ENCODE measurements around the gene ABHD10.

The ABHD10 gene

DNA sequence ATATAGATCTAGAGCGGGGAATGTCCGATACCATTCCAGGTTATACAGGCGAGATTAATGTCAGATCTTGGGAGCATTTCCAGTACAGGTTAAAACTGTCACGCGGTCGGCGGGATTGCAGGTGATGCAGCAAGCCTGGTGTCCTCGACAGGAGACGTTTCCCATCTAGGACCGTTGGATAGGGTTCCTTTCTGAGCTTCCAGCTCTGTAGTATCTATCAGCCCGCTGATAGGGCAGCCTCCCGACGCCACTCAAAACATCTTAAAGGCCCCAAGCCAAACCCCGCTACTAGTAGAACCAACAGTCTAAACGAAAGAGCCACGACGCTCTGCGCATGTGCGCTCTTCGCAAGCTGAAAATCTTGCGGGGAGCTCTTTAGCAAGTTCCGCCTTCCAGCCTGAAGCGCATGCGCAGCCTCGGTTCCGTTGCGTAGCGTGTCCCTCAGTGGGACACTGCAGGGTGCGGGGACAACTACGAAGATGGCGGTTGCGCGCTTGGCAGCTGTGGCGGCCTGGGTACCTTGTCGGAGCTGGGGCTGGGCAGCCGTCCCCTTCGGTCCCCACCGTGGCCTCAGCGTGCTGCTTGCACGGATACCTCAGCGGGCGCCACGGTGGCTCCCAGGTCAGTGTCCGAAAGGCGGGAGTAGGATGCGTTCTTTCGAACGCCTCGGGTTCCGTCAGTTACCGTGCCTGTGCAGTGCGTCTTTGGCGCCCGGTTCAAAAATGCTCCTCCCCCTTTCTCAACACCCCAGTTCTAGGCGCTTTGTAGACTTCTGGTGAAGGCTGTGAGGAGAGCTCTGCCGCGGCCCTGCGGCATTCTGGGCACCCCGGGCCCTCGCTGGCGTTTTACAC, at the start of gene ABHD10:
ABHD10 (plus strand) TSS at position 444 of the 851 bp plus-strand sequence; CDS start at position 480, 36 bp downstream.
- peak; percentile 95 for DNase-seq

GRCh38 chr3:111929484-111929883, 49.3 kb upstream of the ABHD10 start:
- no peak for DNase-seq

GRCh38 chr3:111932946-111933345, 45.9 kb upstream of the ABHD10 start:
- no peak for DNase-seq

GRCh38 chr3:111936191-111936841, 42.5 kb upstream of the ABHD10 start:
- DNase-seq, result no peak

GRCh38 chr3:111936967-111937366, 41.9 kb upstream of the ABHD10 start:
- no peak for DNase-seq

DNA sequence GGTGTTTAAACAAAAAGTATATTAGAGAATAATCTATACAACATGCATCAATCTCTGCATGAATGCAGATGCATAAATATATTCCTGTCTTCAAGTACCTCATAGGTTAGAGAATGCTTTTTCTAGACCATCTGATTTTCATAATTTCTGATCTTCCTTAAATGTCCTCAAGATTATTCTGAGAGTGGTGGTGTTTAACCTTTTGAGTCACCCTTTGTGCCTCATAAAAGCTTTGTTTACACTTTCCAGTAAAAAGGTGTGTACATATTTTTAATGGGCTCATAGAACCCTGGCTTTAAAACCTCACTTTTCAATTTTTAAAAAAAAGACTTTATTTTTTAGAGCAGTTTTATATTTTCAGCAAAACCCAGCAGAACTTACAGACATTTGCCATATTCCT, 41.0 kb upstream of the ABHD10 start:
- no peak for DNase-seq

DNA sequence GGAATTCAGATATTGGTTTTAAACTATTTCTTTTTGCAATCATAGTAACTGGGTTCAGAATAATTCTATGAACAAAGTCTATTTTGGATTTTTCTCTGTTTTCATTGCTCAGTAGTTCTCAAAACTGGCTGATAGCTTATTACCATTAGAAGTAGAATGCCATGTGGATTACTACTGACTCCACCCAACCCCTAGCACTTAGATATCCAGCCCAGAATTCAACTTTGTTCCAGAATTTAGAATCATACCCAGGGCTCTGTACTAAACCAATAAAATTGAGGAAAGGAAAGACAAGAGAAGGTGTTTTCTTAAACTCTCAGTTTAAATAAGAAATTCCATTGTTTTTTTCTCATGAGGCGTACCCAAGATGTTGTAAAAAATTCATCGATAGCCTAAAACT, 39.0 kb upstream of the ABHD10 start:
- DNase-seq, result no peak

- DNase-seq, result no peak
Observed at GRCh38 chr3:111943533-111943932, 35.3 kb upstream of the ABHD10 start.

DNA sequence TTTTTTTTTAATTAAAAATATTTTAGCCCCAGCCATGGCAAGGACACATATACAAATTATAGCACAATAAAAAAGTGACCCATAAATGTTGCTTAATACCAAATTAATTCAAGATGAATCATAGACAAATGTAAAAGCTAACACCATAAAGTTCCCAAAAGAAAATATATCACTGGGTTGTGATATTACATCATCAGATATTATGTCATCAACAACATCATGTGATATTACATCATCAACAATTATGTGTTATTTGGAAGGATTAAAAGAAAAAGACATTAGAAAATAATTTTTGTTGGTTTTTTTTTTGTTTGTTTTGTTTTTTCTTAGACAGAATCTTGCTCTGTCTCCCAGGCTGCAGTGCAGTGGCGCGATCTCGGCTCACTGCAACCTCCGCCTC, 34.5 kb upstream of the ABHD10 start:
- no peak for DNase-seq

- DNase-seq, result no peak
Observed at GRCh38 chr3:111947231-111947630, 31.6 kb upstream of the ABHD10 start.

DNA sequence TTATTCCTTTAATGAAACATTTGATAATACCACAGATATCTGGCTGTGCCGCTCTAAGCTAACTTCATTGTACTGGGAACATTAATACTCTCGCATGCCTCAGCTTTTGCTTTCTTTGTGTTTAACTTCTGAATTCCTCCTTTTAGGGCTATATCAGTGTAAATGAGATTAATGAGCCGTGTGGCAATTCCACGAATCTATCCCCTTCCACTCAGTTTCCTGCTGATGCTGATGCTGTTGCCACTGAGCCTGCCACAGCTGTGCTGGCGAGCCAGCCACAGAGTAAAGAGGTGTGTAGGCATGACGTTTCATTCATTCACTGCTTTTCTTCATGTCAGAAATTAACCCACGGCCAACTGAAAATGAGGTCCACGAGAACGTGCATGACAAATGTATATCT, 30.0 kb upstream of the ABHD10 start:
- no peak for DNase-seq

DNA sequence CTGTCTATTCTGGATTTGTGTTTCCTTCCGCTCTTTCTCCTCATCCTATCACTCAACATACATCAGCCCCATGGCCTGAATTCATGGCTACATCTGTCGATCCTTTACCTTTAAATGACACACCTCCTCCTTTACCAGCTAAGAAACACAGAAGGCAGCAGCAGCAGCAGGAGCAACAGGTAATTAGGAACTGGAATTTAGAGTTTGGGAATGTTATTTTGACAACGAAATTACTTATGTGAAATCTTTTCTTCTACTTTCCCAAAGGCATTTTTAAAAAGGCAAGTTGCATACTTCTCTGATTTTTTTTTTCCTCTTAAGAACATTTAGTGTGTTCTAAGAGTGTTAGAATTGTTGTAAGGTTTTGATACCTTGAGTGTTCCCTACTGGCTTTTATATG, 29.1 kb upstream of the ABHD10 start:
- no peak for DNase-seq

DNA sequence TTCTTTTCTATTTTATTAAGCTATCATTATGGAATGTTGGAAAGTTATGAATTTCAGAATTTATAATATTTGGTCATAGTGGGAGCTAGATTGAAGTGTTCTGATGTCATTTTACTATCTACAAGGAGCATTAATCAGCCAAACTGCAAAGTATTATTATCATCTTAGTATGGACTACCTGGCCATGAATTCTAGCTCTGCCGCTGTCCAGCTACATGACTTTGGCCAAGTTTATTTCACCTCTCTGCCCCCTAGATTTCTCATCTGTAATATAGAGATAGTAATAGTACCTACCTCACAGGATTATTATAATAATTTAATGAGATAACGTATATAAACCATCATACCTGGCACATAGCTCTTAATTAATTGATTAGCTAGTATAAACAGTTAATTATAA, 27.8 kb upstream of the ABHD10 start:
- no peak for DNase-seq

GRCh38 chr3:111952086-111952485, 26.7 kb upstream of the ABHD10 start:
- no peak for DNase-seq

DNA sequence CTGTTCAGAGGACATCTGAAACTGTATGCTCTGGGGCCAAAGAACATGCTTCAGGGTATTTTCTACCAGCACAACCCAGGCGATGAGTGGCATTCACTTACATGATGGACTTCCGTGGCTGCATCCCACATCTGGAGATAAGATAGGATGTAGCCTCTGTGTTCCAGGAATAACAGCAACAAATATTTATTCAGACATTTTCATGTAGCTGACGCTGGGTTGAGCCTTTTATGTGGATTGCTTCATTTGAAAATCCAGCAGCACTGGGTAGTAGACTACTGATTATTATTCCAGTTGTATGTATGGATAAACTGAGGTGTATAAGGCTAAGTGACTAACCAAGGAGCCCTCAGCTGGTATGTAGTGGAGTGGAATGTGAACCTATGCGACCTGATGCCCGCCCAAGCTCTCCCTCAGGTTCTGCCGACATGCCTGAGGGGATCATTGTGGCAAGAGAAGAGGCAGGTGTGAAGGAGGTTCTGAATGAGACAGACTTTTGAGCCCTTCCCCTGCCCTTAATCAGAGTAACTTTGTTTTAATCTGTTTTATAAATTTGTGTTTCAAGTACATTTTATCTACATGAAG, 25.9 kb upstream of the ABHD10 start:
- DNase-seq, result no peak

DNA sequence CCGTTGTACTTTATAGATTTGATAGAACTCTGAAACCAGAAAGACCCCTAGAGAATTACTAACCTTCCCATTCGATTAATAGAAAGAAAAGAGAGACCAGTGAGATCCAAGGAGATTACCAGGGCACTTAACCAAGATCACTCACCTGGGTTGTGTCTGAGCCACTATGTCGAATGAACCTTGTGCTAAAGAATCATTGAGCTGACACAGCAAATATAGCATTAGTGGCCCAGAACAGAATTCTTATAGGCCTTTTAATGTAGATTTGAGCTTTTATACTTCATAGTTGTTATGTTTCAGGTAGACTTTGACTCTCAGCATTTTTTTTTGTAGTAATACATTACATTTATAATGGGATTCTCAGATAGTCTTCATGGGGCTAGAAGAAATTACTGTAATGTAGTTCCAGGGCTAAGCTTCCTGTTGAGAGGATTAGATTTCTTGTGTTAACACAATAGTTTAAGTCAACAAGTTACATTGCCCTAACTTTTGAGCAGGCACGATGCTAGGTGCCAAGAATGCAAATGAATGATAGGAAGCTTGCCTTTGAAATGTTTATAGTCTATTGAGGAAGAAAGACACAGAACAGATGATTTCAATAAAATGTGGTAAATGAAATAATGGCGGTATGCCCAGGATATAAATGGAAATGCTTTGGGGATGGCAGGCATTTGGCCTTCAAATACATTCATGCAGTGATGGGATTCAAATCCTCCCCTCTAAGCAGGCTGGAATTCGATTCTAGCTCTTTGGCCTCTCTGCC, 24.4 kb upstream of the ABHD10 start:
- no peak for DNase-seq

GRCh38 chr3:111955876-111956275, 22.9 kb upstream of the ABHD10 start:
- DNase-seq, result no peak

DNA sequence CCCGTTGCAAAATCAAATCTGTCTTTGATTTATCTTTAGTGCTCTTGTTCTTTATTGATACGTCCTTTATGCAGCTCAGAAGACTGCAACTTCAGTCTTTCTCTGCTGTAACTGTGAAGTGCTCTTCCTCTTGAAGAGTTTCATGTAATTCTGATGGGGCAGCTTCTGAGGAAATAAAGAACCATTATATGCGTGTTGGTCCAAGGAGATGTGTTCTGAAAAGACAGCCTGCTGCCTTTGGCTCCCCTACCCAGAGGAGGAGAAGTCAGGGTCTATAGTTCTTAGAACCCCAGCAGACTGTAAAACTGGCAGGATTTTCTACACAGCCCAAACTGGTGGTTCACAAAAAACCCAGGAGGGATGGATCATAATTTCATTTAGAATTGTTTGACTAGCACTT, 22.4 kb upstream of the ABHD10 start:
- no peak for DNase-seq

DNA sequence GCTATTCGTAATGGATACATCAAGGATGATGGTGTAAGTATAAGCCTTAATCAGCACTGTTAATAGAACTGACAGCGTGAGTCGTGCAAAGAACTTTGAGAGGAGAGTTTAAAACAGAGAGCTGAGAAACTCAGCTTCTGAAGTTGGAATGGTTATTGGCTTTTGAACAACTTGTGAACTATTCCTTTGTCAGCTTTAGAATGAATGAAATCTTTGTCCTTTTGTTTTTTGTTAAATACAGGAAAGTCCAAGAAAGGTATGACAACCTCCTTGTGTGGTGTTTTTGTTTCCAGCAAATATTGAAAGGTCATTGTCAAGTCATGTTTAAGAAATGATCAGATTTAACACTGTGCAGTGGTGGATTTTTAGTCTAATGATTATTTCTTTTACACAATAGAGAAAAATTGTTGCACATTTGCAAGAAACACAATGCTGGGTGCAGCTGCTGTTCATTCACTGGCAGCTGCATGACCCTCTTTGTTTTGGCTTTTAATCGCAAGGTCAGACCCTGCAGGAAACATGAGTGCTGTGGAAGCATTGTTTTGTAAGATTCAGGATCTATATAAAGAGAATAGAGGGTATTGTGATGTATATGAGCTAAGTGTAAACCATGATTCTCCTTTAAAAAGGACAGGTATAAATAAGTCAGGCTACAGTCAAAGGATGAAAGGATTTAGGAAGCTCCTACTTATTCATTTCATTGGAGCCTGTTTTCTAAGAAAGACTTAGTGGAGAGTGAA, 21.7 kb upstream of the ABHD10 start:
- no peak for DNase-seq

DNA sequence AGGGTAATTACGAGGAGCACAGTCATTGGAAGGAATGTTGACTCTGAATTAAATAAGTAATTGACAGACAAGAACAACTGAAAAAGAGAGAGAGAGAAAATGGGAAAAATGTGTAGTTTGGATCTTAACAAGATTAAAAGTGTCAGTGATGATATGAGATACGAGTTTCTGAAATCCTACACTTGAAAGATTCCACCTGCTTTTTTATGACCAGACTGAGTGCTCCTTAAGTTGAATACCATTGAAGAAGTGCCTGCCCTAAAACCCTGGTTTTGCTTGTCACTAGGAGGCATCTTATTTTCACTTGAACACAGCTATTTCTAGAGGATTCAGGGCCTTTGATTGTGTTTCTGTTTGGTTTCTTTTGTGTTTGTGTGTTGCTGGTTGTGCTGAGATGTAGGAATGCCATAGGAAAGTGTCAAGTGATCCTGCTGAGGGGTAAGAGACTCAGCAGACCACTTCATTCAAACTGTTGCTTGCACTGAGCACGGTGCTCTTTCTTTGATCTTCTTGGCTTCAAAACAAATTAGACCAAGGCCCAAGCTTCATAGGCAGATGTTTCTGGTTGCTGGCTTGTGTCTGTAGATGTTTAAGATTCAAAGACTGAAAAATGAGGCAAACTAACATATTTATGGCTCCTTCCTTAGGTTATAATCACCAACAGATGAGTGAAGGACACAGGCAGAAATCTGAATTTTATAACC, 17.2 kb upstream of the ABHD10 start:
- no peak for DNase-seq

DNA sequence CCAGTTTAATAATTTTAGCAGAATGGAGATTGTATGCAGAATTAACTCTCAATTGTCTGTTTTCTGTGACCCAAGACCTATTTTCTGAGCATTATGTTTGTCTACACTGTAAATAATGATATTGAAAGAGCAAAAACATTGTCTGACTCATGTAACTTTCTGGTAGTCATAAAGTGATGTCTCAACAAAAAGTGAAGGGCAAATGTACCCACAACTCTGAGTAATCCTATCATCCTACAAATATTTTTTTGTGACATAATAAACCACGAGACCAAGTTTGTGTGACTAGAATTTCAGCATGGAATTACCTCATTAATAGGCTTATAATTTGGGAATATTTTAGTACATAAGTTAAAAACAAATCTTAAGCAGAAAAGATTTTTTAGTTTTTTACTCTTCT, 15.4 kb upstream of the ABHD10 start:
- DNase-seq, result no peak

GRCh38 chr3:111965484-111965883, 13.3 kb upstream of the ABHD10 start:
- DNase-seq, result no peak

All from NCI-H1048 (cell line).